GM12878 (cell line): ENCODE data around the gene TCF4.

ENCODE experiments used
- CBFB ChIP-seq: IDR thresholded peaks from 2 replicates; pipeline ENCODE4 v1.6.1; 2016; ENCODE audit warnings: antibody characterized with exemption, low read depth
- CBX3 ChIP-seq: fragments of 200-600 bp; sonication (generic); IDR thresholded peaks from 2 replicates; pipeline ENCODE4 v1.6.1; 2016; ENCODE audit warnings: low read depth, borderline replicate concordance
- TAF1 ChIP-seq: IDR thresholded peaks from 2 replicates; pipeline ENCODE4 v1.6.1; 2011; ENCODE audit warnings: mild to moderate bottlenecking, low read depth, low read length, borderline replicate concordance
- YY1 ChIP-seq: IDR thresholded peaks from 2 replicates; pipeline ENCODE4 v1.6.1; 2011; ENCODE audit warnings: low read depth, mild to moderate bottlenecking, low read length

DNA sequence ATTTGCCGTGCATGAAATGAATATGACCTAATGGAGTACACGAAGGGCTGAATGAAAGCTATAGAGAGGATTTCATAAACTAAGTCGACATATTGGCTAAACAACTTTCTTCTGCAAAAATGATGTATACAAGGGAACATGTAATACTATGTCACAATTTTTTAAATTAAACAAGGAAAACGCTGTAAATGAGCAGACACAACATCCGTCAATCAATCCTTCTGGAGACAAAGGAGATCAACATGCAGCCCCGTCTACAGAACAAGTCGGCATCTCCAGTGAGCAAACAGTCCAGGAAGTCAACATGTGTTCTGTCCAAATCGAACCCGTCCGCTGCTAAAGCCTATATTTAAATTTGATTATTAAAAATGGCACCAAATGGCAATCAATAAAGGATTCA lies 180.8 kb downstream of the TCF4 start:
- TF ChIP-seq TAF1 (no peak), CBX3 (no peak), YY1 (no peak), CBFB (no peak)
